ENCODE data around the gene CRYBB1.

Gene CRYBB1

GRCh38 chr22:26663374-26663923 is 45.6 kb upstream of the CRYBB1 start:
- no peaks in the 10 kb centered on the region for H3K27me3 ChIP-seq (ENCODE audit: insufficient read depth, low read length, poor library complexity)
- no peak overlapping the region for H3K4me2 ChIP-seq (ENCODE audit: insufficient read depth, low read length)
- peaks cover 15% of the 10 kb centered on the region for H3K4me1 ChIP-seq (ENCODE audit: insufficient read depth, low read length)
- no peak overlapping the region for H3K4me3 ChIP-seq (ENCODE audit: low read depth in 1 of 2, low read length in 2 of 2)
- H3K9me3 ChIP-seq (ENCODE audit: insufficient read depth, low read length, severe bottlenecking) = no peaks in the 10 kb centered on the region
- TF ChIP-seq EZH2 (IDR thresholded peaks at IDR 0.05; ENCODE audit: borderline replicate concordance, low read depth, low read length, severe bottlenecking) (no peak), CTCF (IDR thresholded peaks at IDR 0.05; ENCODE audit: borderline replicate concordance, extremely low read depth, low read length, poor library complexity, severe bottlenecking) (no peak)
- DNase-seq (no peak), ATAC-seq (ENCODE audit: insufficient read depth, low read depth) (no peak)
- H2AFZ ChIP-seq (ENCODE audit: low read depth, low read length) = no peak overlapping the region
- H3K9ac ChIP-seq (ENCODE audit: low read depth, low read length) = no peak overlapping the region
- no peaks in the 10 kb centered on the region for H4K20me1 ChIP-seq (ENCODE audit: insufficient read depth, low read length)
- no peak overlapping the region for H3K27ac ChIP-seq (ENCODE audit: low read length)
- no peaks in the 10 kb centered on the region for H3K79me2 ChIP-seq (ENCODE audit: insufficient read depth, low read length)
- no peaks in the 10 kb centered on the region for H3K36me3 ChIP-seq (ENCODE audit: insufficient read depth, low read length)

GRCh38 chr22:26662160-26662559 is 44.3 kb upstream of the CRYBB1 start:
- H3K27me3 ChIP-seq (ENCODE audit: insufficient read depth, low read length, poor library complexity) = peaks cover 7% of the 10 kb centered on the region
- no peak overlapping the region for H3K27ac ChIP-seq (ENCODE audit: low read length)
- no peaks in the 10 kb centered on the region for H3K9me3 ChIP-seq (ENCODE audit: insufficient read depth, low read length, severe bottlenecking)
- peaks cover 27% of the 10 kb centered on the region for H3K4me1 ChIP-seq (ENCODE audit: insufficient read depth, low read length)
- no peaks in the 10 kb centered on the region for H3K79me2 ChIP-seq (ENCODE audit: insufficient read depth, low read length)
- no peak for DNase-seq
- no peak for ATAC-seq (ENCODE audit: insufficient read depth, low read depth)
- H3K4me3 ChIP-seq (ENCODE audit: low read depth in 1 of 2, low read length in 2 of 2) = no peak overlapping the region
- no peak overlapping the region for H2AFZ ChIP-seq (ENCODE audit: low read depth, low read length)
- no peaks in the 10 kb centered on the region for H3K36me3 ChIP-seq (ENCODE audit: insufficient read depth, low read length)
- H3K9ac ChIP-seq (ENCODE audit: low read depth, low read length) = no peak overlapping the region
- no peaks in the 10 kb centered on the region for H4K20me1 ChIP-seq (ENCODE audit: insufficient read depth, low read length)
- H3K4me2 ChIP-seq (ENCODE audit: insufficient read depth, low read length) = no peak overlapping the region
- TF ChIP-seq EZH2 (IDR thresholded peaks at IDR 0.05; ENCODE audit: borderline replicate concordance, low read depth, low read length, severe bottlenecking) (no peak), CTCF (IDR thresholded peaks at IDR 0.05; ENCODE audit: borderline replicate concordance, extremely low read depth, low read length, poor library complexity, severe bottlenecking) (no peak)

GRCh38 chr22:26660961-26661578 is 43.2 kb upstream of the CRYBB1 start:
- H3K4me3 ChIP-seq (ENCODE audit: low read depth in 1 of 2, low read length in 2 of 2) = no peak overlapping the region
- H3K4me2 ChIP-seq (ENCODE audit: insufficient read depth, low read length) = no peak overlapping the region
- H3K27ac ChIP-seq (ENCODE audit: low read length) = no peak overlapping the region
- H3K79me2 ChIP-seq (ENCODE audit: insufficient read depth, low read length) = no peaks in the 10 kb centered on the region
- peaks cover 11% of the 10 kb centered on the region for H3K27me3 ChIP-seq (ENCODE audit: insufficient read depth, low read length, poor library complexity)
- no peaks in the 10 kb centered on the region for H3K36me3 ChIP-seq (ENCODE audit: insufficient read depth, low read length)
- no peak overlapping the region for H2AFZ ChIP-seq (ENCODE audit: low read depth, low read length)
- H3K9ac ChIP-seq (ENCODE audit: low read depth, low read length) = no peak overlapping the region
- no peak for DNase-seq
- peaks cover 29% of the 10 kb centered on the region for H3K4me1 ChIP-seq (ENCODE audit: insufficient read depth, low read length)
- TF ChIP-seq EZH2 (IDR thresholded peaks at IDR 0.05; ENCODE audit: borderline replicate concordance, low read depth, low read length, severe bottlenecking) (no peak), CTCF (IDR thresholded peaks at IDR 0.05; ENCODE audit: borderline replicate concordance, extremely low read depth, low read length, poor library complexity, severe bottlenecking) (no peak)
- ATAC-seq (ENCODE audit: insufficient read depth, low read depth) = no peak
- H4K20me1 ChIP-seq (ENCODE audit: insufficient read depth, low read length) = no peaks in the 10 kb centered on the region
- no peaks in the 10 kb centered on the region for H3K9me3 ChIP-seq (ENCODE audit: insufficient read depth, low read length, severe bottlenecking)

Data from DND-41 (cell line).